Activated CD8-positive, alpha-beta memory T cell treated with anti-CD3 and anti-CD28 coated beads, Interleukin-2, amount 10 ng/mL, durations not matched to agents 7 days and 5 days (primary cell): ENCODE measurements around the gene NDRG4. TPM values are rescaled to one million over a fixed set of nuclear protein-coding genes. Genes with fewer than 3 reads are reported as not detected.

Experiments used
- ATAC-seq: fragments of 150-1000 bp; cut with Tn5 transposase; one replicate; pipeline ENCODE4 v1.10.0; 2021; ENCODE audit warnings: moderate library complexity
- CTCF ChIA-PET: fragments of 350-600 bp; sonication (Branson Sonifier 250); formaldehyde crosslinking; loops from one replicate; lab custom pipeline; 2021; ENCODE audit warnings: antibody characterized with exemption; lab: Charles Lee
- DNase-seq: peaks from one replicate; pipeline ENCODE4 v3.0.0-alpha.2; 2020
- H3K27ac Mint-ChIP-seq: one replicate; pipeline ENCODE4 v1.8.0; 2021; ENCODE audit warnings: mild to moderate bottlenecking, mixed read lengths
- H3K27me3 Mint-ChIP-seq: one replicate; pipeline ENCODE4 v1.8.0; 2021; ENCODE audit warnings: mixed read lengths
- H3K36me3 Mint-ChIP-seq: one replicate; pipeline ENCODE4 v1.8.0; 2021; ENCODE audit warnings: mild to moderate bottlenecking, mixed read lengths
- H3K4me1 Mint-ChIP-seq: one replicate; pipeline ENCODE4 v1.8.0; 2021; ENCODE audit warnings: mixed read lengths
- H3K4me3 Mint-ChIP-seq: one replicate; pipeline ENCODE4 v1.8.0; 2021; ENCODE audit warnings: mild to moderate bottlenecking, moderate library complexity, mixed read lengths
- H3K9me3 Mint-ChIP-seq: one replicate; pipeline ENCODE4 v1.8.0; 2022; ENCODE audit warnings: low read depth, mixed read lengths
- total RNA-seq, 2 experiments: library from RNA; stranded (reverse); gene quantifications; one replicate each; pipeline ENCODE4 v1.2.3, GENCODE V29; 2021

NDRG4 gene
- total RNA-seq, 2 experiments from 2014 or later = 1.6 to 2.5 TPM

DNA sequence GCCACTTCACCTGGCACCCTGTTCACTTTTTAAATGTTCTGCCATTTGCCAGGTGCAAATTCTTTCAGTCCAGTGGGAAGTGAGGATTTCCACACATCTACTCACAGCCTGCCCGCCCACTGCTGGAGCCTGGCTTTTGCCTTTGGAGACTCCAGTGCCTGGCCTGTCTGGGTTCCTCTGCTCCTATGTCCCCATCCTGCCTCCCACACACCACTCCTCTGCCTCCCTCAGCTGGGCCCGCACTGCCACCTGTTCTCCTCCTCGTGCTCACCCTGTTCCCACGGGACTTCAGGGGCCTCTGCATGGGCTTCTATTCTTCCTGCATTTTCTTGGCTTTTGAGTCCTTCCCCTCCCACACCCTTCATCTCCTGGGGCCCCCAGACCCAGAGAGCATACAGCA is 7.9 kb upstream of the NDRG4 start:
- Mint-ChIP-seq H3K36me3 (no peaks in the 10 kb centered on the region), H3K27me3 (peaks cover 5% of the 10 kb centered on the region), H3K4me1 (peaks cover 11% of the 10 kb centered on the region), H3K4me3 (no peak overlapping the region), H3K9me3 (no peaks in the 10 kb centered on the region), H3K27ac (no peak overlapping the region)
- CTCF ChIA-PET = interaction anchor here (6.1 kb wide), 1 partner anchor 155 kb away, joined by 42 read pairs; no protein-coding TSS in a partner anchor
- DNase-seq (no peak), ATAC-seq (no peak)

DNA sequence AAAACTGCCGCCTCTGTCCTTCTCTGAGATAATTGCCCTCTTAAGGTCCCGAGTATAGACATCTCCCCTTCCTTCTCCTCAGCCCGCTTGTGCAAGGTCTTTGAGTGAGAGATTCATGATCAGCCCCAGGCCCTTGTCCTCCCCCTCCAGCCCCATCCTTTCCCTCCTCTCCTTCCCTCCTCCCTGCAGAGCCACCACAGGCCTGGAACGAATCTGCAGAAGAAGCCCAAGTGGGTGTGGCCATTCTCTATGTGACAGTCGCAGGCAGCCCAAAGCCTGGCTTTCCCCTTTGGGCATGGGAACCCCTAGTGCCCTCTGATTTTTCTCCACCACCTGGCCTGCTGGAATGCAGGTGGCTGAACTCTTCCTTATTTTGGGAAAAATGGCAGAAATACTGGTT is 7.2 kb upstream of the NDRG4 start:
- Mint-ChIP-seq H3K36me3 (no peaks in the 10 kb centered on the region), H3K27ac (no peak overlapping the region), H3K4me3 (no peak overlapping the region), H3K27me3 (peaks cover 5% of the 10 kb centered on the region), H3K4me1 (peaks cover 14% of the 10 kb centered on the region), H3K9me3 (no peaks in the 10 kb centered on the region)
- ATAC-seq (no peak), DNase-seq (no peak)
- CTCF ChIA-PET = interaction anchor here (6.1 kb wide), 1 partner anchor 156 kb away, joined by 42 read pairs; no protein-coding TSS in a partner anchor

DNA sequence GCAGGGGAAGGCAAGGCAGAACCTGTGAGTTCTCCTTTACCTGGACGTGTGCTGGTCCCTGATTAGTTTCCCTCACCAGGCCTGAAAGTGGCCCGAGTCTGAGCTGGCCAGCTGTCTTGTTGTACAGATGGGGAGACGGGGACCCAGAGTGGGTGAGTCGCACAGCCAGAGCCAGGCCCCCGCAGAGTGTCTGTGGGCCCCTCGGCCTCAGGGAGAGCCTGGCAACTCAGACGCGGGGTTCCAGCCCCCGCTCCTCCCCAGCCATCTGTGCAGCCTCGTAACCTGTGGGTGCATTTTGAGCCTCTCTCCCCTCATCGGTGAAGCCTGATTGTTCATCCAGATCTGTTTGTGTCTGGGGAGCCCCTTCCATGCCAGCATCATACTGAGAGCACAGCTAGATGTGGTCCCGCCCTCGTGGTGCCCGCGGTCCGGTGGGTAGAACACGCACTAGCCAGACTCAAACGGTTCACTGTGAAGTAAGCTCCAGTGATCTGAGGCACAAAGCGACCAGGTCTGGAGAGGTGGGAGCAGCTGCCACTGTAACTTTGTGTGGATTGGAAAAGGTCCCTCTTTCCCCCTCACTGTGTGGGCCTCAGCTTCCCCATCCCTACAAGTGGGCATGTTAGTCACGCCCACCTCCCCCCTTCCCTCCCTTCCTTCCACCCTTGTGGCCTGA is 6.0 kb upstream of the NDRG4 start:
- no peaks in the 10 kb centered on the region for H3K36me3 Mint-ChIP-seq
- DNase-seq (no peak), ATAC-seq (no peak)
- no peak overlapping the region for H3K4me3 Mint-ChIP-seq
- no peaks in the 10 kb centered on the region for H3K9me3 Mint-ChIP-seq
- H3K27me3 Mint-ChIP-seq = peaks cover 5% of the 10 kb centered on the region
- peaks cover 14% of the 10 kb centered on the region for H3K4me1 Mint-ChIP-seq
- H3K27ac Mint-ChIP-seq = no peak overlapping the region
- CTCF ChIA-PET = interaction anchor here (1.7 to 6.1 kb wide), 2 partner anchors 18 to 157 kb away, joined by 5 to 42 read pairs; no protein-coding TSS in a partner anchor

DNA sequence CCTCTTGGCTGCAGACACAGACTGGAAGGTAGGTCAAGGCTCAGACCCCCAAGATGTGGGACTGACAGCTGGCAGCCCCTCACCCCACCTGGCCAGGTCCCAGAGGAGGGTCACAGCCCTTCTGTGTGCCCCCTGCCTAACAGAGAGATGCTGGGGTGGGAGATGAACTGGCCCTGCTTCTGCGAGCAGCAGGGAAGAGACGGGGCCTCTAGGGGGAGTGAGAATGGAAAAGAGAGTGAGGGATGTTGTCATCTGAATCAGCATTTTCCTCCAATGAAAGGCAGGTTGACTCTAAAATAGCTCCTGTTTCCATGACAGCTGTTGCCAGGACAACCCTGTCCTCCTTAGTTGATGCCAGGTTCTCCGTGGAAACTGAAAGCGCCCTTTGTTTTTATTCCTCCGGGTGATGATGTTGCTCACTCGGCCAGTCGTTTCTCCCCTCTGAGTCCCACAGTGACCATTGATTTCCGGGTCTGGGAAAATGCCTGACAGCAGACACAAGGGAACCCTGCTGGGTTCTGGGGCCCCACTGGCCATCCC is 4.9 kb upstream of the NDRG4 start:
- ATAC-seq = peak; percentile 58
- DNase-seq = peak; percentile 83
- Mint-ChIP-seq H3K27me3 (peaks cover 8% of the 10 kb centered on the region), H3K9me3 (no peaks in the 10 kb centered on the region), H3K4me1 (peaks cover 16% of the 10 kb centered on the region), H3K27ac (no peak overlapping the region), H3K4me3 (no peak overlapping the region), H3K36me3 (no peaks in the 10 kb centered on the region)
- CTCF ChIA-PET = interaction anchor here (1.7 to 6.1 kb wide), 3 partner anchors 16 to 261 kb away, joined by 5 to 42 read pairs (median 5); no protein-coding TSS in a partner anchor

DNA sequence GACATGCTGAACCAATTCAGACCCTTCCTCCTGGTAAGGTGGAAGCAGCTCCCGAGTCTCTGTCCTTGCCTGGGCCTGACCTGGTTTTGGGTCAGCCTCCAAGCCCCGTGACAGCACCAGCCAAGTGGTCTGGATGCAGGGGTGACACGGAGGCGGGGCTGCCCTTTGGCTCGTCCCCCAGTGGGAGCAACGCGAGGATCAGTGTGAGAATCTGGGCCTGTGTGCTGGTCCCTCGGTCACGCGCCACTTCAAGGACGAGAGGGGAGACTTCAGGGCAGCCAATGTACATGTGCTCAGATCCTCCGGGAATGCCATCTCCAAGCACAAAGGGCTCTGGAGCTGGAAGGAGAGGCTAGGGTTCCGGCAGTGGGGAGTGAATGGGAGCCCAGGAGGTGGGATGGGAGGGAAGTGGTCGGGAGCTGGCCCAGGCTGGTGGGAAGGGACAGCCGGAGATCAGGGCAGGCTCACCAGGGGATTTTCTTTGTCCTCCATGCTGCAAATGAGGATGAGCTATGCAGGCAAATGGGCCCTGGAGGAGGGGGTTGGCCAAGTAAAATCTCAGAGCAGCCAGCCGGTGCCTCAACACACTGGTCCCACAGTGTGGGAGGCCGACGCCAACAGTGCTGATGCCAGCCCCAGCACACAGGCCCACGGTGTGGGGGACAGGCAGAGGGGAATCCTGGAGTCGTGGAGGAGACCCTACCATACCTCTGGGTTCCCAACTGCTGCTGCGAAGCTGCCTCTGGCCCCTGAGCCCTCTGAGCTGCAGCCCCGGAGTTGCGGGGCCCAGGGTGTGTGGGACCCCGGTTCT is 4.2 kb upstream of the NDRG4 start:
- H3K9me3 Mint-ChIP-seq = no peaks in the 10 kb centered on the region
- peaks cover 15% of the 10 kb centered on the region for H3K27me3 Mint-ChIP-seq
- peaks cover 19% of the 10 kb centered on the region for H3K4me1 Mint-ChIP-seq
- H3K36me3 Mint-ChIP-seq = no peaks in the 10 kb centered on the region
- no peak overlapping the region for H3K27ac Mint-ChIP-seq
- no peak overlapping the region for H3K4me3 Mint-ChIP-seq
- ATAC-seq (no peak), DNase-seq (no peak)
- CTCF ChIA-PET = interaction anchor here (1.7 to 6.1 kb wide), 3 partner anchors 16 to 261 kb away, joined by 5 to 42 read pairs (median 5); no protein-coding TSS in a partner anchor

DNA sequence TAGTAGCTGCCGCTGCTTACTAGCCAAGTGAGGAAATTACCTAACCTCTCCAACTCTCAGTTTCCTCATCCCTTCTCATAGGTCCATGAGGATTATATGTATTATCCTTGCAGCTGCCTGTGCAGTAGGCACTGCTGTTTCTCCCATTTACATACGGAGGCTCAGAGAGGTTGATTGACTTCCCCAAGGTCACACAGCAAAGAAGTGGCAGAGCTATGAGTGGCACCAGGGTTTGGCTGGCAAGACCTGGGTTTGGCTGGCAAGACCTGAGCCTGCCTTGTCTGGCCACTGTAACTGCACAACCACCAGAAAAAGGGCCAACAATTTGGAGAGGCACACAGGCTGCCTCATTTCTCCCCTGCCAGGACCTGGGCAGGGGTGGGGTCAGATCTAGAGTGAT is 2.5 kb upstream of the NDRG4 start:
- Mint-ChIP-seq H3K4me3 (no peak overlapping the region), H3K27ac (no peak overlapping the region), H3K27me3 (peaks cover 20% of the 10 kb centered on the region), H3K36me3 (no peaks in the 10 kb centered on the region), H3K9me3 (no peaks in the 10 kb centered on the region), H3K4me1 (peaks cover 23% of the 10 kb centered on the region)
- CTCF ChIA-PET = interaction anchor here (0.8 to 1.2 kb wide), 3 partner anchors 10 to 161 kb away, joined by 3 to 4 read pairs (median 4); no protein-coding TSS in a partner anchor
- DNase-seq (no peak), ATAC-seq (no peak)

DNA sequence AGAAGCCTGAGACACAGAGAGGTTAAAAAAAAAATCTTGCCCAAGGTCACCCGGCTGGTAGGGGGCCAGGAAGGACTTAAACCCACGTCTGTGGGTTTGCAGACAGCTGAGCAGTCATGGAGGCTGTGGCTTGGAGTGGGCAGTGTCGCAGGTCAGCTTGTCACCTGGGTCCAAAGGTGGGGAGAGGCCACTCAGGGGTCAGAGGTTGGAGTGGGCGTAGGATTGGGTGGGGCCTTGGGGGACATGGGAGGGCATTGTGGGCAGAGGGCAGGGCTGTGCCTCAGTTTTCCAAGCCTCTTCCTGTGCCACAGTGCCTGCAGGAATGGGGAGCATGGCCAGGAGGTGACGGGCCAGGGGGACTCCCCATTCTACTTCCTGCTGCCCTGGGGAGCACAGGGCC is 2.0 kb upstream of the NDRG4 start:
- H3K9me3 Mint-ChIP-seq = no peaks in the 10 kb centered on the region
- no peak overlapping the region for H3K27ac Mint-ChIP-seq
- peaks cover 17% of the 10 kb centered on the region for H3K27me3 Mint-ChIP-seq
- H3K4me1 Mint-ChIP-seq = peaks cover 23% of the 10 kb centered on the region
- ATAC-seq (no peak), DNase-seq (no peak)
- H3K36me3 Mint-ChIP-seq = no peaks in the 10 kb centered on the region
- H3K4me3 Mint-ChIP-seq = no peak overlapping the region
- CTCF ChIA-PET = interaction anchor here (0.8 to 1.2 kb wide), 3 partner anchors 10 to 161 kb away, joined by 3 to 4 read pairs (median 4); no protein-coding TSS in a partner anchor

DNA sequence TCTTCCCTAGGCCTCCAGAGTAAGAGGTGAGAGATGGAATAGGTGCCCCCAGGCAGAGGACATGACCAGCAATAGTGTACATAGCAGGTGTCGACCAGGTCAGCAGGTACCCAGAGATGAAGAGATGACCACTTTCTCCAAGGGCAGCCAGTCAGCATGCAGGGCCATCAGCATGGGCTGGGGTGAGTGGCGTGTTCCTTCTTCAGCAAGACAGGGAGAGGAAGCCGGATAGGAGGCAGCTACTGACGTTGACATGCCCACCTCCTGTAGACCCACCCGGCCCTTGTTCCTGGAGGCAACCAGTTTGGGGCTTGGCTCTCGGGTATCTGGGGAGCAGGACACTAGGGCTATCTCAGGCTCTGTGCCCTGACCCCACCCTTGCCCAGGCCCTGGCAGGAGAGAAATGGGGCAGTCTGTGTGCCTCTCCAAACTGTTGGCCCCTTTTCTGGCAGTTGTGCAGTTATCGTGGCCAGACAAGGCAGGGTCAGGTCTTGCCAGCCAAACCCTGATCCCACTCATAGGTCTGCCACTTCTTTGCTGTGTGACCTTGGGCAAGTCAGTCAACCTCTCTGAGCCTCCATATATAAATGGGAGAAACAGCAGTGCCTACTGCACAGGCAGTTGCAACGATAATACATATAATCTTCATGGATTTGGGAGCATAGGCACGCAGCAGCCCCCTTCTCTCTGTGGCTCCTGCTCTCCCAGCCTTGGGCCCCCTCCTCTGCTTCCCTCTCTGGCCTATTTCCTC is 1.4 kb upstream of the NDRG4 start:
- Mint-ChIP-seq H3K9me3 (no peaks in the 10 kb centered on the region), H3K36me3 (no peaks in the 10 kb centered on the region), H3K27ac (no peak overlapping the region), H3K4me3 (no peak overlapping the region), H3K4me1 (peaks cover 23% of the 10 kb centered on the region), H3K27me3 (peaks cover 17% of the 10 kb centered on the region)
- ATAC-seq = no peak
- CTCF ChIA-PET = interaction anchor here (1.2 to 1.6 kb wide), 3 partner anchors 11 to 234 kb away, joined by 3 to 4 read pairs (median 4); no protein-coding TSS in a partner anchor
- no peak for DNase-seq

DNA sequence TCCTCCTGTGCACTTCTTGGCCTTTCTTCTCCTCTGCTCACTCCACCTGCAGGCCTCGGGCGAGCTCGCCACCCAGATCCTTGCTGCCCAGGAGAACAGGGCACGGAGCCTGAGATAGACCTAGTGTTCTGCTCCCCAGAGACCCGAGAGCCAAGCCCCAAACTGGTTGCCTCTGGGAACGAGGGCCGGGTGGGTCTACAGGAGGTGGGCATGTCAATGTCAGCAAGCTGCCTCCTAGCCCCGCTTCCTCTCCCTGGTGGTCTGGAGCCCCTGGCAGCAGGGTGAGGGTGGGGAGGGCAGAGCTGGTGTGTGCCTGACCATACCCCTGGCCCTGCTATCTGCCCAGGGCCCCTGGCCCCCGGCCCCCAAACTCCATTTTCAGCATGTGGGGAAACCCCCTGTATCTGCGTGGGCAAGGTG is 841 bp upstream of the NDRG4 start:
- no peak overlapping the region for H3K4me3 Mint-ChIP-seq
- no peak overlapping the region for H3K27ac Mint-ChIP-seq
- H3K9me3 Mint-ChIP-seq = no peaks in the 10 kb centered on the region
- no peak for ATAC-seq
- no peaks in the 10 kb centered on the region for H3K36me3 Mint-ChIP-seq
- H3K27me3 Mint-ChIP-seq = peaks cover 15% of the 10 kb centered on the region
- H3K4me1 Mint-ChIP-seq = peaks cover 23% of the 10 kb centered on the region
- no peak for DNase-seq
- CTCF ChIA-PET = interaction anchor here (1.0 to 3.8 kb wide), 5 partner anchors 11 to 257 kb away, joined by 3 to 17 read pairs (median 6); no protein-coding TSS in a partner anchor

DNA sequence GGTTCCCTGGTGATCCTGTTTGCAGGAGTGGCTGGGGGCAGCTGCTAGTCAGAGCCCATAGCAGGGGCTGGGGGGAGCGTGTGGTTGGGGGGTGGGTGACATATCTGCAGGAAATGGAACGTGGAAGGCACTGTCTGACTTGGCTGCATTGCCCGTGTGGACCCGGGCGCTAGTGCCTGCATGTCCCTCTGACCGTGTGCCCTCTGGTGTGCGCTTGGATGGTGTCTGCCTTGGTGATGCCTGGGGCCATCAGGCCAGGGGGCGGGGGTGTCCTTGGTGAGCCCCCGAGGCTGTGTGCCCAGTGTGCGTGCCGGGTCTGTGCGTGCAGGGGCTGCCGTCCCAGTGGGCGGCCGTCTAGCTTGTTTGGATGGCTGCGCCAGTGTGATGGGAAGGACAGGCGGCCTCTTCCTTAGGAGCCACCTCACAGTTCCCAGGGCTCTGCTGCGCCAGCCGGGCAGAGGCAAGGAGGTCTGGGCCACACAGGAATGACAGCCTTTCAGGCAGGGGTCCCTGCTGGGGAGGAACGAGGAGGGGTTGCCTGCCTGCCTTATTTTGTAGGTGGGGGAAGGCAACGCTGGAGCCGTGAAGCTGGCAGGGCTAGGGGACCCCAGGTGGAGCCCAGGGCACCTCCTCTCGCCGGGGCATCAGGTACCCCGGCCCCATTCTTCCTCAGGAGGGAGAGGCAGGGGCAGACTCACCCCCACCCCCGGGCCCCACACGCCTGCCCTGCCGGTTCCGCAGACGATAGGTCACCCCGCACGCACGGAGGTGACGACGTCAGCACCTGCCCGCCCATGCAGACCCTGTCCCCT is 693 bp downstream of the NDRG4 start:
- ATAC-seq = peak; percentile 2
- Mint-ChIP-seq H3K4me3 (peak overlapping the region; percentile 49), H3K4me1 (peaks cover 16% of the 10 kb centered on the region), H3K27ac (no peak overlapping the region), H3K9me3 (no peaks in the 10 kb centered on the region), H3K36me3 (no peaks in the 10 kb centered on the region), H3K27me3 (peaks cover 15% of the 10 kb centered on the region)
- CTCF ChIA-PET = interaction anchor here (1.6 to 3.8 kb wide), 3 partner anchors 11 to 256 kb away, joined by 4 to 17 read pairs (median 8); no protein-coding TSS in a partner anchor
- DNase-seq = no peak

DNA sequence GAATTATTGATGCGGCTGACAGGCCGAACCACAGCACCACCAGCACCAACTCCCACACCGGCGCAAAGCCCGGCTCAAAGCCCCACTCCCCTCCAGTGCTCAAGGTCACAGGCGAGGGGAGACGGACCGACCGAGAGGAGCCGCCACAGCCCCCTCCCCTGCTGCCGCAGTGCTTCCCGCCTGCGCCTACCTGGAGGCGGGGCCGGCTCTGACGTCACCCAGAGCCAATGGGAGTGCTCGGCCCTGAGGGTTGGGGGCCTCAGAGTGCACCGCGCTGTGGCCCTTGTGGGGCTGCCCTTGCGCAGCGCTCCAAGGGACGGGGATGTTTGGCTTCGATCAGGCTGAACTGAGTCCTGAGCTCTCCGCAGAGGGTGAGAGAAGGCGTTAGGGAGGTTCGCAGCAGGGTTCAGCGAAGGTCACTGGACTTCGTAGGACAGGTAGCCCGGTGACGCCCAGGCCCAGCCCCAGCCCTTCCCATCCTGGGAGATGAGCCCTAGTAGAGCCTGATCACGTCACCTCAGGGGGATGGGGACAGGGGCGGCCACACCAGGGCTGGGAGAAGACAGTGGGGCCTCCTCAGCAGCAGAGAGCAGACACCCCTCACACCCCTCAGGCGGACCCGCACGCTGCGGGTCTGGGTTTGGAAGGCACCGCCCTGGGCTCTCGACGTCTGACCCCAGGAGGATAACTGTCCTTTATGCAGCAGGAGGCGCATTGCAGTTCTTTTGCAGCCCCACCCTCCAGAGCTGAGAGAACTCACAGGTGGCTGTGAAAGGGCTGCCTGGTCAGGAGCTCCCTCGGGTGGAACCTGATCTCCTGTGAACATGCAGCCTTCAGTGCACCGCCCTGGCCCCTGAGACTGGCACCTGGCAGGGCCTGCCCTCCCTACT is 1.5 kb downstream of the NDRG4 start:
- Mint-ChIP-seq H3K9me3 (no peaks in the 10 kb centered on the region), H3K4me3 (peak overlapping the region; percentile 49), H3K36me3 (no peaks in the 10 kb centered on the region), H3K27ac (no peak overlapping the region), H3K27me3 (peaks cover 15% of the 10 kb centered on the region), H3K4me1 (peaks cover 15% of the 10 kb centered on the region)
- DNase-seq (no peak), ATAC-seq (peak; percentile 28)
- CTCF ChIA-PET = interaction anchor here (3.8 kb wide), 1 partner anchor 10 kb away, joined by 17 read pairs; no protein-coding TSS in a partner anchor
